SW480 (cell line): ENCODE measurements around the gene ATP9B.

Experiments
- DNase-seq: peaks from one replicate; pipeline ENCODE4 v3.0.0-alpha.2; 2016; ENCODE audit warnings: low spot score

The ATP9B gene

GRCh38 chr18:79413025-79413424, 343.8 kb downstream of the ATP9B start:
- no peak for DNase-seq

GRCh38 chr18:79413426-79413825, 344.2 kb downstream of the ATP9B start:
- no peak for DNase-seq

- no peak for DNase-seq
Measured at GRCh38 chr18:79413901-79414300, 344.7 kb downstream of the ATP9B start.

GRCh38 chr18:79416022-79416676, 347.0 kb downstream of the ATP9B start:
- no peak for DNase-seq

- no peak for DNase-seq
Measured at GRCh38 chr18:79416677-79417052, 347.5 kb downstream of the ATP9B start.

GRCh38 chr18:79418236-79418635, 349.0 kb downstream of the ATP9B start:
- DNase-seq = no peak

GRCh38 chr18:79418642-79419041, 349.4 kb downstream of the ATP9B start:
- DNase-seq = no peak

- no peak for DNase-seq
Measured at GRCh38 chr18:79420033-79420745, 351.0 kb downstream of the ATP9B start.

GRCh38 chr18:79421275-79421857, 352.2 kb downstream of the ATP9B start:
- DNase-seq = no peak

GRCh38 chr18:79422022-79422782, 353.0 kb downstream of the ATP9B start:
- DNase-seq = no peak

- DNase-seq = no peak
Measured at GRCh38 chr18:79422783-79423165, 353.6 kb downstream of the ATP9B start.

GRCh38 chr18:79423211-79424007, 354.2 kb downstream of the ATP9B start:
- no peak for DNase-seq

- no peak for DNase-seq
Measured at GRCh38 chr18:79424008-79424565, 354.9 kb downstream of the ATP9B start.

- no peak for DNase-seq
Measured at GRCh38 chr18:79424880-79425568, 355.8 kb downstream of the ATP9B start.

- DNase-seq = no peak
Measured at GRCh38 chr18:79425569-79425886, 356.3 kb downstream of the ATP9B start.

GRCh38 chr18:79426376-79427300, 357.4 kb downstream of the ATP9B start:
- no peak for DNase-seq

GRCh38 chr18:79427368-79428225, 358.4 kb downstream of the ATP9B start:
- DNase-seq = no peak
